Measurements from ENCODE around the gene TSNAXIP1. TPM values are rescaled to one million over a fixed set of nuclear protein-coding genes. Genes with fewer than 3 reads are reported as not detected.
A peak's percentile ranks its signal among the peaks of the same experiment; 100 is the strongest.
"Not testable (repeated sequence)": the region's sequence is repeated elsewhere in the genome, so short reads cannot be mapped to it uniquely, and the experiment has no call there.

The TSNAXIP1 gene
- total RNA-seq, 2 donors from 2014 or later: 0.39 to 0.86 TPM

- H3K4me3 Mint-ChIP-seq: no peak overlapping the region
- peaks cover 9% of the 10 kb centered on the region for H3K4me1 Mint-ChIP-seq (ENCODE audit: low read depth)
- no peaks in the 10 kb centered on the region for H3K27me3 Mint-ChIP-seq (ENCODE audit: low read depth)
- no peaks in the 10 kb centered on the region for H3K9me3 Mint-ChIP-seq
- DNase-seq: no peak
- no peak for ATAC-seq (replicated peaks in 1 of 2)
- peaks cover 0 to 2% of the 10 kb centered on the region in 2 donors for H3K36me3 Mint-ChIP-seq (ENCODE audit: insufficient read depth in 2 of 2)
- no peak overlapping the region for H3K27ac Mint-ChIP-seq
Measured at GRCh38 chr16:67828651-67829050, 22.0 kb downstream of the TSNAXIP1 start.

GRCh38 chr16:67833030-67833414 lies 26.3 kb downstream of the TSNAXIP1 start:
- DNase-seq (no peak), ATAC-seq (replicated peaks in 1 of 2) (no peak)
- H3K36me3 Mint-ChIP-seq (ENCODE audit: insufficient read depth in 2 of 2): peaks cover 0 to 3% of the 10 kb centered on the region in 2 donors
- H3K27me3 Mint-ChIP-seq (ENCODE audit: low read depth): no peaks in the 10 kb centered on the region
- H3K4me3 Mint-ChIP-seq: peak overlapping the region; percentile 98 to 99
- peaks cover 9% of the 10 kb centered on the region for H3K4me1 Mint-ChIP-seq (ENCODE audit: low read depth)
- no peaks in the 10 kb centered on the region for H3K9me3 Mint-ChIP-seq
- peak overlapping the region; percentile 82 for H3K27ac Mint-ChIP-seq

- Mint-ChIP-seq H3K27me3 (ENCODE audit: low read depth) (no peaks in the 10 kb centered on the region), H3K4me3 (peak overlapping the region; percentile 98 to 99), H3K27ac (peak overlapping the region; percentile 90), H3K4me1 (ENCODE audit: low read depth) (peaks cover 9% of the 10 kb centered on the region), H3K36me3 (ENCODE audit: insufficient read depth in 2 of 2) (peaks cover 0 to 3% of the 10 kb centered on the region in 2 donors), H3K9me3 (no peaks in the 10 kb centered on the region)
- DNase-seq (peak; percentile 96 to 97), ATAC-seq (replicated peaks in 1 of 2) (peak; percentile 99 to 100)
Measured at GRCh38 chr16:67833415-67834241, 26.9 kb downstream of the TSNAXIP1 start.

- Mint-ChIP-seq H3K4me1 (ENCODE audit: low read depth) (peaks cover 9% of the 10 kb centered on the region), H3K9me3 (no peaks in the 10 kb centered on the region), H3K36me3 (ENCODE audit: insufficient read depth in 2 of 2) (peaks cover 0 to 3% of the 10 kb centered on the region in 2 donors), H3K27ac (peak overlapping the region; percentile 90), H3K27me3 (ENCODE audit: low read depth) (no peaks in the 10 kb centered on the region), H3K4me3 (peak overlapping the region; percentile 98 to 99)
- DNase-seq (no peak), ATAC-seq (replicated peaks in 1 of 2) (no peak)
Measured at GRCh38 chr16:67834242-67834614, 27.5 kb downstream of the TSNAXIP1 start.

GRCh38 chr16:67837190-67837589 lies 30.5 kb downstream of the TSNAXIP1 start:
- H3K27ac Mint-ChIP-seq; H3K9me3 Mint-ChIP-seq; H3K36me3 Mint-ChIP-seq (ENCODE audit: insufficient read depth in 2 of 2); H3K27me3 Mint-ChIP-seq (ENCODE audit: low read depth); DNase-seq; H3K4me3 Mint-ChIP-seq; ATAC-seq (replicated peaks in 1 of 2): not testable (repeated sequence)
- peaks cover 14% of the 10 kb centered on the region for H3K4me1 Mint-ChIP-seq (ENCODE audit: low read depth)

- H3K27me3 Mint-ChIP-seq (ENCODE audit: low read depth): no peaks in the 10 kb centered on the region
- H3K4me1 Mint-ChIP-seq (ENCODE audit: low read depth): peaks cover 12% of the 10 kb centered on the region
- DNase-seq (no peak), ATAC-seq (replicated peaks in 1 of 2) (no peak)
- H3K4me3 Mint-ChIP-seq: no peak overlapping the region
- no peak overlapping the region for H3K27ac Mint-ChIP-seq
- no peaks in the 10 kb centered on the region for H3K9me3 Mint-ChIP-seq
- peaks cover 0 to 3% of the 10 kb centered on the region in 2 donors for H3K36me3 Mint-ChIP-seq (ENCODE audit: insufficient read depth in 2 of 2)
Measured at GRCh38 chr16:67837811-67838210, 31.1 kb downstream of the TSNAXIP1 start.

- ATAC-seq (replicated peaks in 1 of 2): no peak
- Mint-ChIP-seq H3K4me3 (peak overlapping the region; percentile 89 to 91), H3K27me3 (ENCODE audit: low read depth) (no peaks in the 10 kb centered on the region), H3K27ac (peak overlapping the region; percentile 81), H3K9me3 (no peaks in the 10 kb centered on the region), H3K36me3 (ENCODE audit: insufficient read depth in 2 of 2) (peaks cover 3 to 5% of the 10 kb centered on the region in 2 donors), H3K4me1 (ENCODE audit: low read depth) (peaks cover 43% of the 10 kb centered on the region)
- no peak for DNase-seq
Measured at GRCh38 chr16:67841198-67841815, 34.6 kb downstream of the TSNAXIP1 start.

- ATAC-seq (replicated peaks in 1 of 2) (peak; percentile 59), DNase-seq (peak; percentile 95 to 96)
- Mint-ChIP-seq H3K9me3 (no peaks in the 10 kb centered on the region), H3K27me3 (ENCODE audit: low read depth) (no peaks in the 10 kb centered on the region), H3K36me3 (ENCODE audit: insufficient read depth in 2 of 2) (peaks cover 3 to 5% of the 10 kb centered on the region in 2 donors), H3K4me1 (ENCODE audit: low read depth) (peaks cover 43% of the 10 kb centered on the region), H3K27ac (peak within 1 kb of the TSS; percentile 88), H3K4me3 (peak within 1 kb of the TSS; percentile 92 to 98)
Measured at GRCh38 chr16:67841816-67842508, 35.3 kb downstream of the TSNAXIP1 start, which contains the start of gene THAP11. THAP11 (plus strand) TSS chr16:67842320; CDS start chr16:67842555, 235 bp downstream.

GRCh38 chr16:67842509-67843342 lies 36.0 kb downstream of the TSNAXIP1 start:
- ATAC-seq (replicated peaks in 1 of 2): peak; percentile 29 to 35

GRCh38 chr16:67843343-67843765 lies 36.7 kb downstream of the TSNAXIP1 start:
- H3K4me1 Mint-ChIP-seq (ENCODE audit: low read depth): peaks cover 53% of the 10 kb centered on the region
- H3K36me3 Mint-ChIP-seq (ENCODE audit: insufficient read depth in 2 of 2): peaks cover 3 to 5% of the 10 kb centered on the region in 2 donors
- H3K4me3 Mint-ChIP-seq: peak overlapping the region; percentile 92 to 98
- H3K27me3 Mint-ChIP-seq (ENCODE audit: low read depth): no peaks in the 10 kb centered on the region
- no peak for DNase-seq
- H3K9me3 Mint-ChIP-seq: no peaks in the 10 kb centered on the region
- ATAC-seq (replicated peaks in 1 of 2): no peak
- peak overlapping the region; percentile 89 for H3K27ac Mint-ChIP-seq

More at GRCh38 chr16:67842509-67843342, 36.0 kb downstream of the TSNAXIP1 start:
- peak; percentile 69 to 76 for DNase-seq
- peak overlapping the region; percentile 92 to 98 for H3K4me3 Mint-ChIP-seq
- peaks cover 47% of the 10 kb centered on the region for H3K4me1 Mint-ChIP-seq (ENCODE audit: low read depth)
- no peaks in the 10 kb centered on the region for H3K9me3 Mint-ChIP-seq
- no peaks in the 10 kb centered on the region for H3K27me3 Mint-ChIP-seq (ENCODE audit: low read depth)
- peak overlapping the region; percentile 88 for H3K27ac Mint-ChIP-seq
- H3K36me3 Mint-ChIP-seq (ENCODE audit: insufficient read depth in 2 of 2): peaks cover 3 to 5% of the 10 kb centered on the region in 2 donors

- Mint-ChIP-seq H3K27me3 (ENCODE audit: low read depth) (no peaks in the 10 kb centered on the region), H3K27ac (peak overlapping the region; percentile 75), H3K9me3 (no peaks in the 10 kb centered on the region), H3K4me3 (peak overlapping the region; percentile 98 to 100), H3K36me3 (ENCODE audit: insufficient read depth in 2 of 2) (peaks cover 3 to 5% of the 10 kb centered on the region in 2 donors), H3K4me1 (ENCODE audit: low read depth) (peaks cover 55% of the 10 kb centered on the region)
- ATAC-seq (replicated peaks in 1 of 2) (no peak), DNase-seq (no peak)
Measured at GRCh38 chr16:67844497-67844896, 37.8 kb downstream of the TSNAXIP1 start.

Measured in activated T-cell treated with anti-CD3 and anti-CD28 coated beads, Interleukin-2, amount 50 U/mL, for 72 hours (primary cell).